ENCODE results near the gene PRICKLE2.

PRICKLE2 gene

GRCh38 chr3:64167351-64167750, 57.9 kb downstream of the PRICKLE2 start:
- TF ChIP-seq CTCF (conservative IDR thresholded peaks at IDR 0.05; ENCODE audit: low read depth, low read length) = no peak
- no peak overlapping the region for H3K4me3 ChIP-seq (ENCODE audit: low read length)
- DNase-seq (ENCODE audit: low read depth) = no peak

- DNase-seq (ENCODE audit: low read depth) = no peak
- H3K4me3 ChIP-seq (ENCODE audit: low read length) = no peak overlapping the region
- peak; percentile 42 for TF ChIP-seq CTCF (conservative IDR thresholded peaks at IDR 0.05; ENCODE audit: low read depth, low read length)
These were observed 58.6 kb downstream of the PRICKLE2 start for GRCh38 chr3:64166584-64167162.

- no peak for DNase-seq (ENCODE audit: low read depth)
- no peak for TF ChIP-seq CTCF (conservative IDR thresholded peaks at IDR 0.05; ENCODE audit: low read depth, low read length)
- H3K4me3 ChIP-seq (ENCODE audit: low read length) = no peak overlapping the region
These were observed 60.9 kb downstream of the PRICKLE2 start for GRCh38 chr3:64164349-64164748.

DNA sequence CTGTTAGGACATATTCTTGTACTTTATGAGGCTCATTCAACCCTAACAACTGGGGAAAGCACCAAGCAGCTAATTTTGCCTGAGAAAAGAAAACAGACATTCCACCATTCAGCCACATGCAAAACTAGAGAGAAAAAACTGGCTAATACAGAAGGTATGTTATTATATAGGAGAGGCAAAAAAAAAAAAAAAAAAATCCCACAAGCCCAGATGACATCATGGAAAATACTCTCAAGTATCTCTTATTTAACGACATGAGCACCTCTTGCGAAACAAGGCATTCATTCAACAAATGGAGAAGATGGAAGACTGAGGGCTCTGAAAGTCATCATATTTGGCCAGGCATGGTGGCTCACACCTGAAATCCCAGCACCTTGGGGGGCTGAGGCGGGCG, 61.5 kb downstream of the PRICKLE2 start:
- no peak for DNase-seq (ENCODE audit: low read depth)
- H3K4me3 ChIP-seq (ENCODE audit: low read length) = no peak overlapping the region
- TF ChIP-seq CTCF (conservative IDR thresholded peaks at IDR 0.05; ENCODE audit: low read depth, low read length) = no peak

- TF ChIP-seq CTCF (conservative IDR thresholded peaks at IDR 0.05; ENCODE audit: low read depth, low read length) = no peak
- DNase-seq (ENCODE audit: low read depth) = no peak
- H3K4me3 ChIP-seq (ENCODE audit: low read length) = no peak overlapping the region
These were observed 62.1 kb downstream of the PRICKLE2 start for GRCh38 chr3:64163019-64163754.

- H3K4me3 ChIP-seq (ENCODE audit: low read length) = no peak overlapping the region
- DNase-seq (ENCODE audit: low read depth) = no peak
- no peak for TF ChIP-seq CTCF (conservative IDR thresholded peaks at IDR 0.05; ENCODE audit: low read depth, low read length)
These were observed 63.7 kb downstream of the PRICKLE2 start for GRCh38 chr3:64161481-64161952.
